Panc1 (cell line): Measurements from ENCODE around the gene SPTBN1.

ENCODE experiments used
- CTCF ChIP-seq: fragments of 450-650 bp; IDR thresholded peaks from 2 replicates; pipeline ENCODE4 v1.5.1; 2017; ENCODE audit warnings: mild to moderate bottlenecking
- POLR2AphosphoS5 ChIP-seq: IDR thresholded peaks from 2 replicates; pipeline ENCODE4 v1.6.1; 2012; ENCODE audit warnings: mild to moderate bottlenecking, low read depth, low read length, moderate library complexity
- REST ChIP-seq, 2 experiments: IDR thresholded peaks; 2 replicates each; pipeline ENCODE4 v1.6.1; 2011 to 2012; ENCODE audit warnings: low read depth in 2 of 2, control low read depth in 1 of 2, low read length in 1 of 2, mild to moderate bottlenecking in 1 of 2, moderate library complexity in 1 of 2; ENCODE audit not compliant: insufficient read depth in 1 of 2

- TF ChIP-seq POLR2AphosphoS5 (no peak), REST (IDR thresholded peaks at IDR 0.05; ENCODE audit: insufficient read depth in 1 of 2, low read depth in 2 of 2, low read length in 1 of 2) (no peak), CTCF (no peak)
Measured at GRCh38 chr2:54672590-54673456, 216.7 kb downstream of the SPTBN1 start.
